ENCODE data around the gene RASD2.

- no peak for TF ChIP-seq CTCF (IDR thresholded peaks at IDR 0.05)
- no peak for TF ChIP-seq POLR2A (IDR thresholded peaks at IDR 0.05)
These were observed 23.4 kb upstream of the RASD2 start for GRCh38 chr22:35517207-35517606.

Measured in Peyer's patch (tissue), 4 donors.